HCT116 (cell line): Measurements from ENCODE around the gene SPAG4. TPM values are rescaled to one million over a fixed set of nuclear protein-coding genes. Genes with fewer than 3 reads are reported as not detected.

ENCODE experiments used
- ATAC-seq: fragments of 200-7000 bp; cut with Tn5 transposase; 2 replicates; pipeline ENCODE4 v1.9.1; 2020; ENCODE audit warnings: mild to moderate bottlenecking, moderate library complexity
- BruUV-seq: library from RNA; stranded (reverse); fragments of 400-500 nt; replicated peaks from 2 replicates; lab custom pipeline; 2021; lab: Mats Ljungman, UMichigan
- CTCF ChIA-PET: fragments of 300-600 bp; sonication (Branson Sonifier 250); formaldehyde crosslinking; loops from one replicate; lab custom pipeline; 2021; ENCODE audit warnings: antibody characterized with exemption; lab: Charles Lee
- POLR2A ChIA-PET: fragments of 300-600, 350-600 bp; sonication (Branson Sonifier 250); formaldehyde crosslinking; loops from one replicate; lab custom pipeline; 2021; ENCODE audit warnings: antibody characterized with exemption; lab: Charles Lee
- RAD21 ChIA-PET, 2 experiments: fragments of 300-600 bp; sonication (Branson Sonifier 250); formaldehyde crosslinking; loops; one replicate each; lab custom pipeline; 2023; ENCODE audit warnings: low total read pairs in 2 of 2; ENCODE audit not compliant: uncharacterized antibody in 2 of 2, unreplicated experiment in 2 of 2, low non-redundant PET in 1 of 2; lab: Charles Lee
- DNase-seq: peaks from one replicate; pipeline ENCODE4 v3.0.0-alpha.2; 2010; ENCODE audit warnings: low read depth, low spot score
- H2AFZ ChIP-seq: fragments of 200-600 bp; shearing (Covaris generic), sonication (generic); 2 replicates; pipeline ENCODE4 v1.6.1; 2017; ENCODE audit warnings: low read depth, mixed run types, mixed read lengths, antibody characterized with exemption, low read length; ENCODE audit not compliant: poor library complexity, severe bottlenecking
- H3K27ac ChIP-seq: 2 replicates; pipeline ENCODE4 v1.5.1; 2012; ENCODE audit warnings: low read depth, low read length
- H3K27me3 ChIP-seq: fragments of 200-600 bp; sonication (generic); 2 replicates; pipeline ENCODE4 v1.6.1; 2016; ENCODE audit warnings: mixed run types, low read length, mixed read lengths; ENCODE audit not compliant: insufficient read depth
- H3K36me3 ChIP-seq, 2 experiments: fragments of 200-500 bp in 1 of 2; fragments of 200-600 bp in 1 of 2; sonication (Bioruptor generic) in 1 of 2; sonication (generic) in 1 of 2; 2 replicates each; pipeline versions ENCODE4 v1.5.1 to v1.6.1; 2014 to 2016; ENCODE audit warnings: low read length in 2 of 2, inconsistent platforms in 1 of 2, mixed read lengths in 1 of 2, mixed run types in 1 of 2; ENCODE audit not compliant: insufficient read depth in 2 of 2, control insufficient read depth in 1 of 2
- H3K4me1 ChIP-seq, 2 experiments: fragments of 200-600 bp in 1 of 2; sonication (generic) in 1 of 2; 2 replicates each; pipeline versions ENCODE4 v1.5.1 to v1.6.1; 2012 to 2017; ENCODE audit warnings: low read length in 2 of 2, inconsistent platforms in 1 of 2, mild to moderate bottlenecking in 1 of 2, mixed read lengths in 1 of 2, mixed run types in 1 of 2, moderate library complexity in 1 of 2; ENCODE audit not compliant: insufficient read depth in 2 of 2, control insufficient read depth in 1 of 2
- H3K4me2 ChIP-seq: fragments of 200-600 bp; sonication (generic); 2 replicates; pipeline ENCODE4 v1.6.1; 2017; ENCODE audit warnings: mixed run types, low read length, mixed read lengths
- H3K4me3 ChIP-seq, 2 experiments: fragments of 200-600 bp in 1 of 2; sonication (generic) in 1 of 2; replicated peaks in 1 of 2; 2 replicates each; pipeline ENCODE4 v1.5.1; 2011 to 2016; ENCODE audit warnings: low read length in 2 of 2, control low read depth in 1 of 2, low read depth in 1 of 2, mild to moderate bottlenecking in 1 of 2, mixed read lengths in 1 of 2, mixed run types in 1 of 2
- H3K79me2 ChIP-seq: fragments of 200-600 bp; sonication (generic); 2 replicates; pipeline ENCODE4 v1.6.1; 2017; ENCODE audit warnings: mild to moderate bottlenecking, mixed run types, low read length, moderate library complexity, mixed read lengths; ENCODE audit not compliant: insufficient read depth
- H3K9ac ChIP-seq: fragments of 200-600 bp; sonication (generic); 2 replicates; pipeline ENCODE4 v1.6.1; 2016; ENCODE audit warnings: low read length, mixed read lengths
- H3K9me2 ChIP-seq: fragments of 200-600 bp; sonication (generic), shearing (Covaris generic); 2 replicates; pipeline ENCODE4 v1.6.1; 2017; ENCODE audit warnings: mixed run types, mild to moderate bottlenecking, moderate library complexity; ENCODE audit not compliant: insufficient read depth
- H3K9me3 ChIP-seq, 2 experiments: fragments of 200-500 bp in 1 of 2; fragments of 200-600 bp in 1 of 2; sonication (Bioruptor generic) in 1 of 2; sonication (generic) in 1 of 2; 2 replicates each; pipeline ENCODE4 v1.6.1; 2014 to 2017; ENCODE audit warnings: low read length in 2 of 2, mixed read lengths in 2 of 2, inconsistent platforms in 1 of 2, low read depth in 1 of 2, mild to moderate bottlenecking in 1 of 2, mixed run types in 1 of 2, moderate library complexity in 1 of 2; ENCODE audit not compliant: control insufficient read depth in 1 of 2, insufficient read depth in 1 of 2
- H4K20me1 ChIP-seq: fragments of 200-600 bp; sonication (generic), shearing (Covaris generic); 2 replicates; pipeline ENCODE4 v1.6.1; 2017; ENCODE audit warnings: mixed run types, mild to moderate bottlenecking, moderate library complexity; ENCODE audit not compliant: insufficient read depth
- ATF3 ChIP-seq: IDR thresholded peaks from 2 replicates; pipeline ENCODE4 v1.6.1; 2012
- ELF1 ChIP-seq: IDR thresholded peaks from 2 replicates; pipeline ENCODE4 v1.6.1; 2012; ENCODE audit warnings: low read depth, borderline replicate concordance
- EZH2phosphoT487 ChIP-seq: fragments of 200-600 bp; IDR thresholded peaks from 2 replicates; pipeline ENCODE4 v1.6.1; 2018; ENCODE audit warnings: antibody characterized with exemption, borderline replicate concordance
- FOSL1 ChIP-seq: IDR thresholded peaks from 2 replicates; pipeline ENCODE4 v1.6.1; 2012; ENCODE audit warnings: low read depth
- MAX ChIP-seq: IDR thresholded peaks from 2 replicates; pipeline ENCODE4 v1.6.1; 2012
- POLR2A ChIP-seq: IDR thresholded peaks from 2 replicates; pipeline ENCODE4 v1.7.0; 2011; ENCODE audit warnings: borderline replicate concordance; ENCODE audit not compliant: insufficient read depth, insufficient read length; ENCODE audit errors: extremely low read depth
- POLR2AphosphoS5 ChIP-seq: IDR thresholded peaks from 2 replicates; pipeline ENCODE4 v1.6.1; 2011; ENCODE audit warnings: mild to moderate bottlenecking, low read depth, low read length, moderate library complexity
- SIN3A ChIP-seq: IDR thresholded peaks from 2 replicates; pipeline ENCODE4 v1.6.1; 2012; ENCODE audit warnings: low read depth
- TCF7L2 ChIP-seq: IDR thresholded peaks from 2 replicates; pipeline ENCODE4 v1.7.0; 2011; ENCODE audit warnings: borderline replicate concordance, inconsistent platforms; ENCODE audit not compliant: insufficient read depth, insufficient read length; ENCODE audit errors: extremely low read depth
- ZFX ChIP-seq: fragments of 450-650 bp; IDR thresholded peaks from 2 replicates; pipeline ENCODE4 v1.6.1; 2017
- ZNF274 ChIP-seq: fragments of 200-500 bp; sonication (Bioruptor generic); IDR thresholded peaks from 2 replicates; pipeline ENCODE4 v1.6.1; 2014; ENCODE audit warnings: mild to moderate bottlenecking, low read depth, low read length, inconsistent platforms
- intact Hi-C: fragments of 100-400 bp; cut with micrococcal nuclease; formaldehyde crosslinking; loops from 2 replicates; pipeline ENCODE4 v1.10.0; 2022
- total RNA-seq: library from RNA; stranded (reverse); gene quantifications from one replicate; pipeline ENCODE4 v1.2.1, GENCODE V29; 2021; ENCODE audit not compliant: unreplicated experiment
- TF ChIP-seq, protein P1 (sequence below): IDR thresholded peaks from 2 replicates; pipeline ENCODE4 v1.6.1; 2011; ENCODE audit warnings: mild to moderate bottlenecking, low read length, moderate library complexity; ENCODE audit not compliant: insufficient replicate concordance; ENCODE audit errors: extremely low read depth
- TF ChIP-seq, protein P2 (sequence below), 3 experiments: fragments of 200-600 bp in 1 of 3; sonication (generic) in 1 of 3; IDR thresholded peaks in 2 of 3; conservative IDR thresholded peaks in 1 of 3; 2 replicates each; pipeline ENCODE4 v1.5.1; 2012 to 2017; ENCODE audit warnings: low read depth in 2 of 3, low read length in 2 of 3, antibody characterized with exemption in 1 of 3, borderline replicate concordance in 1 of 3, control low read depth in 1 of 3, mild to moderate bottlenecking in 1 of 3, mixed read lengths in 1 of 3, mixed run types in 1 of 3, moderate library complexity in 1 of 3; ENCODE audit not compliant: insufficient read depth in 1 of 3

The SPAG4 gene
- total RNA-seq, 1 experiment from 2014 or later = 6.2 TPM

- no peaks in the 10 kb centered on the region for H3K9me2 ChIP-seq
- peaks cover 100% of the 10 kb centered on the region for H3K79me2 ChIP-seq
- peaks cover 14 to 54% of the 10 kb centered on the region in 2 experiments for H3K36me3 ChIP-seq
- BruUV-seq = no TSS peak
- H3K4me3 ChIP-seq = no peak overlapping the region
- no peak overlapping the region for H3K27ac ChIP-seq
- peaks cover 74% of the 10 kb centered on the region for H4K20me1 ChIP-seq
- no peak overlapping the region for H2AFZ ChIP-seq
- no peaks in the 10 kb centered on the region for H3K9me3 ChIP-seq
- RAD21 ChIA-PET = no interaction called here
- intact Hi-C loops = no loop called here
- DNase-seq (no peak), ATAC-seq (no peak)
- H3K27me3 ChIP-seq = no peaks in the 10 kb centered on the region
- TF ChIP-seq, protein P1, sequence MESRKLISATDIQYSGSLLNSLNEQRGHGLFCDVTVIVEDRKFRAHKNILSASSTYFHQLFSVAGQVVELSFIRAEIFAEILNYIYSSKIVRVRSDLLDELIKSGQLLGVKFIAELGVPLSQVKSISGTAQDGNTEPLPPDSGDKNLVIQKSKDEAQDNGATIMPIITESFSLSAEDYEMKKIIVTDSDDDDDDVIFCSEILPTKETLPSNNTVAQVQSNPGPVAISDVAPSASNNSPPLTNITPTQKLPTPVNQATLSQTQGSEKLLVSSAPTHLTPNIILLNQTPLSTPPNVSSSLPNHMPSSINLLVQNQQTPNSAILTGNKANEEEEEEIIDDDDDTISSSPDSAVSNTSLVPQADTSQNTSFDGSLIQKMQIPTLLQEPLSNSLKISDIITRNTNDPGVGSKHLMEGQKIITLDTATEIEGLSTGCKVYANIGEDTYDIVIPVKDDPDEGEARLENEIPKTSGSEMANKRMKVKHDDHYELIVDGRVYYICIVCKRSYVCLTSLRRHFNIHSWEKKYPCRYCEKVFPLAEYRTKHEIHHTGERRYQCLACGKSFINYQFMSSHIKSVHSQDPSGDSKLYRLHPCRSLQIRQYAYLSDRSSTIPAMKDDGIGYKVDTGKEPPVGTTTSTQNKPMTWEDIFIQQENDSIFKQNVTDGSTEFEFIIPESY = no peak
- TF ChIP-seq ZFX (no peak), EZH2phosphoT487 (no peak), ATF3 (no peak), SIN3A (no peak), ELF1 (no peak), TCF7L2 (no peak), FOSL1 (no peak), ZNF274 (no peak), POLR2AphosphoS5 (no peak), POLR2A (no peak), MAX (no peak)
- TF ChIP-seq, protein P2, sequence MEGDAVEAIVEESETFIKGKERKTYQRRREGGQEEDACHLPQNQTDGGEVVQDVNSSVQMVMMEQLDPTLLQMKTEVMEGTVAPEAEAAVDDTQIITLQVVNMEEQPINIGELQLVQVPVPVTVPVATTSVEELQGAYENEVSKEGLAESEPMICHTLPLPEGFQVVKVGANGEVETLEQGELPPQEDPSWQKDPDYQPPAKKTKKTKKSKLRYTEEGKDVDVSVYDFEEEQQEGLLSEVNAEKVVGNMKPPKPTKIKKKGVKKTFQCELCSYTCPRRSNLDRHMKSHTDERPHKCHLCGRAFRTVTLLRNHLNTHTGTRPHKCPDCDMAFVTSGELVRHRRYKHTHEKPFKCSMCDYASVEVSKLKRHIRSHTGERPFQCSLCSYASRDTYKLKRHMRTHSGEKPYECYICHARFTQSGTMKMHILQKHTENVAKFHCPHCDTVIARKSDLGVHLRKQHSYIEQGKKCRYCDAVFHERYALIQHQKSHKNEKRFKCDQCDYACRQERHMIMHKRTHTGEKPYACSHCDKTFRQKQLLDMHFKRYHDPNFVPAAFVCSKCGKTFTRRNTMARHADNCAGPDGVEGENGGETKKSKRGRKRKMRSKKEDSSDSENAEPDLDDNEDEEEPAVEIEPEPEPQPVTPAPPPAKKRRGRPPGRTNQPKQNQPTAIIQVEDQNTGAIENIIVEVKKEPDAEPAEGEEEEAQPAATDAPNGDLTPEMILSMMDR (IDR thresholded peaks at IDR 0.05 in 2 of 3, conservative IDR thresholded peaks at IDR 0.05 in 1 of 3; ENCODE audit: borderline replicate concordance in 1 of 3, insufficient read depth in 1 of 3, low read depth in 2 of 3, low read length in 2 of 3) = no peak
- no peaks in the 10 kb centered on the region for H3K4me1 ChIP-seq
- CTCF ChIA-PET = no interaction called here
- H3K9ac ChIP-seq = no peak overlapping the region
- H3K4me2 ChIP-seq = no peak overlapping the region
- POLR2A ChIA-PET = no interaction called here
Measured at GRCh38 chr20:35654415-35654814, 38.8 kb downstream of the SPAG4 start.
